ENCODE results near the gene FNIP2. TPM values are rescaled to one million over a fixed set of nuclear protein-coding genes. Genes with fewer than 3 reads are reported as not detected.

Gene FNIP2
- total and polyA plus RNA-seq, 4 donors = 8.8 to 88.7 (median 23.5) TPM

- H3K4me1 ChIP-seq (ENCODE audit: control insufficient read depth in 4 of 4, insufficient read depth in 4 of 4, low read length in 3 of 4) = peaks cover 0 to 3% (median 0%) of the 10 kb centered on the region in 4 donors
- H3K36me3 ChIP-seq (ENCODE audit: control insufficient read depth in 4 of 4, insufficient read depth in 3 of 4, low read depth in 1 of 4, low read length in 3 of 4) = no peaks in the 10 kb centered on the region
- H3K4me3 ChIP-seq (ENCODE audit: low read depth in 1 of 3, low read length in 3 of 3) = no peak overlapping the region
- no peak overlapping the region for H3K27ac ChIP-seq (ENCODE audit: low read depth in 1 of 2, low read length in 2 of 2)
- H3K27me3 ChIP-seq (ENCODE audit: control insufficient read depth in 4 of 4, insufficient read depth in 4 of 4, low read length in 3 of 4) = no peaks in the 10 kb centered on the region
- H3K9me3 ChIP-seq (ENCODE audit: control insufficient read depth in 4 of 4, low read length in 3 of 4) = no peaks in the 10 kb centered on the region
- no peak overlapping the region for H3K9ac ChIP-seq (ENCODE audit: low read depth in 1 of 2, low read length in 2 of 2)
- WGBS = 77% methylated on average over 1 of the region's 1 CpG
- DNase-seq (ENCODE audit: low spot score) = no peak
- TF ChIP-seq, protein P1, sequence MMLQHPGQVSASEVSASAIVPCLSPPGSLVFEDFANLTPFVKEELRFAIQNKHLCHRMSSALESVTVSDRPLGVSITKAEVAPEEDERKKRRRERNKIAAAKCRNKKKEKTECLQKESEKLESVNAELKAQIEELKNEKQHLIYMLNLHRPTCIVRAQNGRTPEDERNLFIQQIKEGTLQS (IDR thresholded peaks at IDR 0.05) = no peak
- TF ChIP-seq TAF1 (conservative IDR thresholded peaks at IDR 0.05) = no peak
- TF ChIP-seq YY1 (IDR thresholded peaks at IDR 0.05) = no peak
- no peak for TF ChIP-seq FOXA2 (IDR thresholded peaks at IDR 0.05)
- TF ChIP-seq HNF4G (IDR thresholded peaks at IDR 0.05) = no peak
- no peak for TF ChIP-seq HNF4A (conservative IDR thresholded peaks at IDR 0.05)
- no peak for TF ChIP-seq EGR1 (IDR thresholded peaks at IDR 0.05; ENCODE audit: low read depth in 2 of 2)
- TF ChIP-seq, protein P2, sequence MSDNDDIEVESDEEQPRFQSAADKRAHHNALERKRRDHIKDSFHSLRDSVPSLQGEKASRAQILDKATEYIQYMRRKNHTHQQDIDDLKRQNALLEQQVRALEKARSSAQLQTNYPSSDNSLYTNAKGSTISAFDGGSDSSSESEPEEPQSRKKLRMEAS (IDR thresholded peaks at IDR 0.05) = no peak
- no peak for TF ChIP-seq RAD21 (IDR thresholded peaks at IDR 0.05)
- no peak for TF ChIP-seq ZBTB33 (IDR thresholded peaks at IDR 0.05)
- no peak for TF ChIP-seq JUND (IDR thresholded peaks at IDR 0.05)
Observed at GRCh38 chr4:158728236-158728635, 40.6 kb upstream of the FNIP2 start.

GRCh38 chr4:158729716-158730559 lies 38.9 kb upstream of the FNIP2 start:
- Histone ChIP-seq H3K27me3 (ENCODE audit: control insufficient read depth in 4 of 4, insufficient read depth in 4 of 4, low read length in 3 of 4) (no peaks in the 10 kb centered on the region), H3K4me3 (ENCODE audit: low read depth in 1 of 3, low read length in 3 of 3) (no peak overlapping the region), H3K9ac (ENCODE audit: low read depth in 1 of 2, low read length in 2 of 2) (no peak overlapping the region), H3K27ac (ENCODE audit: low read depth in 1 of 2, low read length in 2 of 2) (no peak overlapping the region), H3K36me3 (ENCODE audit: control insufficient read depth in 4 of 4, insufficient read depth in 3 of 4, low read depth in 1 of 4, low read length in 3 of 4) (no peaks in the 10 kb centered on the region), H3K9me3 (ENCODE audit: control insufficient read depth in 4 of 4, low read length in 3 of 4) (no peaks in the 10 kb centered on the region), H3K4me1 (ENCODE audit: control insufficient read depth in 4 of 4, insufficient read depth in 4 of 4, low read length in 3 of 4) (no peaks in the 10 kb centered on the region)
- TF ChIP-seq, protein P3, sequence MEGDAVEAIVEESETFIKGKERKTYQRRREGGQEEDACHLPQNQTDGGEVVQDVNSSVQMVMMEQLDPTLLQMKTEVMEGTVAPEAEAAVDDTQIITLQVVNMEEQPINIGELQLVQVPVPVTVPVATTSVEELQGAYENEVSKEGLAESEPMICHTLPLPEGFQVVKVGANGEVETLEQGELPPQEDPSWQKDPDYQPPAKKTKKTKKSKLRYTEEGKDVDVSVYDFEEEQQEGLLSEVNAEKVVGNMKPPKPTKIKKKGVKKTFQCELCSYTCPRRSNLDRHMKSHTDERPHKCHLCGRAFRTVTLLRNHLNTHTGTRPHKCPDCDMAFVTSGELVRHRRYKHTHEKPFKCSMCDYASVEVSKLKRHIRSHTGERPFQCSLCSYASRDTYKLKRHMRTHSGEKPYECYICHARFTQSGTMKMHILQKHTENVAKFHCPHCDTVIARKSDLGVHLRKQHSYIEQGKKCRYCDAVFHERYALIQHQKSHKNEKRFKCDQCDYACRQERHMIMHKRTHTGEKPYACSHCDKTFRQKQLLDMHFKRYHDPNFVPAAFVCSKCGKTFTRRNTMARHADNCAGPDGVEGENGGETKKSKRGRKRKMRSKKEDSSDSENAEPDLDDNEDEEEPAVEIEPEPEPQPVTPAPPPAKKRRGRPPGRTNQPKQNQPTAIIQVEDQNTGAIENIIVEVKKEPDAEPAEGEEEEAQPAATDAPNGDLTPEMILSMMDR (IDR thresholded peaks at IDR 0.05; ENCODE audit: low read depth, low read length, missing input control) = peak; percentile 93
- TF ChIP-seq RAD21 (IDR thresholded peaks at IDR 0.05) = peak; percentile 100
- no peak for TF ChIP-seq JUND (IDR thresholded peaks at IDR 0.05)
- TF ChIP-seq HNF4A (conservative IDR thresholded peaks at IDR 0.05) = peak; percentile 47 to 49
- TF ChIP-seq ZBTB33 (IDR thresholded peaks at IDR 0.05) = no peak
- TF ChIP-seq HNF4G (IDR thresholded peaks at IDR 0.05) = no peak
- peak in 1 of 2 donors; percentile 25 for TF ChIP-seq RXRA (IDR thresholded peaks at IDR 0.05)
- DNase-seq (ENCODE audit: low spot score) = peak; percentile 50
- 21% methylated on average over 5 of the region's 5 CpGs for WGBS

Data from liver (tissue), 9 donors.